HFFc6 (cell line): Measurements from ENCODE around the gene DYNC1LI2. TPM values are rescaled to one million over a fixed set of nuclear protein-coding genes. Genes with fewer than 3 reads are reported as not detected.

Experiments
- DNase-seq: peaks from one replicate; pipeline ENCODE4 v3.0.0-alpha.2; 2018
- H3K27ac Mint-ChIP-seq: 2 replicates; pipeline ENCODE4 v1.8.0; 2020; ENCODE audit warnings: mild to moderate bottlenecking, mixed read lengths
- H3K27me3 Mint-ChIP-seq: 2 replicates; pipeline ENCODE4 v1.8.0; 2021; ENCODE audit warnings: mild to moderate bottlenecking, moderate library complexity, mixed read lengths; ENCODE audit not compliant: insufficient read depth
- H3K36me3 Mint-ChIP-seq: 2 replicates; pipeline ENCODE4 v1.8.0; 2021; ENCODE audit warnings: low read depth, mixed read lengths
- H3K4me1 Mint-ChIP-seq: 2 replicates; pipeline ENCODE4 v1.8.0; 2020; ENCODE audit warnings: low read depth, mixed read lengths
- H3K4me3 Mint-ChIP-seq: 2 replicates; pipeline ENCODE4 v1.8.0; 2020; ENCODE audit warnings: mild to moderate bottlenecking, moderate library complexity, mixed read lengths
- H3K9me3 Mint-ChIP-seq: 2 replicates; pipeline ENCODE4 v1.8.0; 2020; ENCODE audit warnings: mild to moderate bottlenecking, mixed read lengths
- CTCF ChIP-seq: fragments of 200-600 bp; sonication (generic); IDR thresholded peaks from 2 replicates; pipeline ENCODE4 v1.5.0; 2021; ENCODE audit warnings: antibody characterized with exemption, mild to moderate bottlenecking
- total RNA-seq, 6 experiments: library from RNA; stranded (reverse); fragmentation: NEBNext Ultra II Directional; extraction: Animal tissue kit (Norgen Biotek cat#: 25700); gene quantifications; 2 replicates in 1 of 6; 3 replicates in 5 of 6; pipeline ENCODE4 v1.2.3, GENCODE V29; 2021

The DYNC1LI2 gene
- total RNA-seq, 6 experiments from 2014 or later: 84.7 to 103 (median 99.7) TPM

- H3K4me3 Mint-ChIP-seq: no peak overlapping the region
- peaks cover 13% of the 10 kb centered on the region for H3K4me1 Mint-ChIP-seq
- H3K27me3 Mint-ChIP-seq: no peaks in the 10 kb centered on the region
- TF ChIP-seq CTCF: no peak
- no peaks in the 10 kb centered on the region for H3K9me3 Mint-ChIP-seq
- no peak overlapping the region for H3K27ac Mint-ChIP-seq
- H3K36me3 Mint-ChIP-seq: 0 out of 2 replicates have a peak, but pooled peaks cover 5% of the 10 kb centered on the region
- no peak for DNase-seq
These were observed 58.3 kb downstream of the DYNC1LI2 start for GRCh38 chr16:66693149-66693548.

GRCh38 chr16:66692341-66692740, 59.1 kb downstream of the DYNC1LI2 start:
- no peak for DNase-seq
- Mint-ChIP-seq H3K9me3 (no peaks in the 10 kb centered on the region), H3K36me3 (0 out of 2 replicates have a peak, but pooled peaks cover 5% of the 10 kb centered on the region), H3K27me3 (no peaks in the 10 kb centered on the region), H3K4me3 (no peak overlapping the region), H3K27ac (no peak overlapping the region), H3K4me1 (peaks cover 13% of the 10 kb centered on the region)
- TF ChIP-seq CTCF: no peak

- peaks cover 13% of the 10 kb centered on the region for H3K4me1 Mint-ChIP-seq
- no peak for DNase-seq
- 0 out of 2 replicates have a peak, but pooled peaks cover 5% of the 10 kb centered on the region for H3K36me3 Mint-ChIP-seq
- no peaks in the 10 kb centered on the region for H3K27me3 Mint-ChIP-seq
- H3K4me3 Mint-ChIP-seq: no peak overlapping the region
- H3K9me3 Mint-ChIP-seq: no peaks in the 10 kb centered on the region
- TF ChIP-seq CTCF: no peak
- H3K27ac Mint-ChIP-seq: no peak overlapping the region
These were observed 60.2 kb downstream of the DYNC1LI2 start for GRCh38 chr16:66691234-66691633.

GRCh38 chr16:66690106-66690847, 61.1 kb downstream of the DYNC1LI2 start:
- Mint-ChIP-seq H3K4me1 (peaks cover 9% of the 10 kb centered on the region), H3K9me3 (no peaks in the 10 kb centered on the region), H3K36me3 (0 out of 2 replicates have a peak, but pooled peaks cover 5% of the 10 kb centered on the region), H3K27ac (no peak overlapping the region), H3K4me3 (no peak overlapping the region), H3K27me3 (no peaks in the 10 kb centered on the region)
- no peak for DNase-seq
- TF ChIP-seq CTCF: no peak

GRCh38 chr16:66689282-66689681, 62.1 kb downstream of the DYNC1LI2 start:
- no peaks in the 10 kb centered on the region for H3K9me3 Mint-ChIP-seq
- H3K36me3 Mint-ChIP-seq: 0 out of 2 replicates have a peak, but pooled peaks cover 5% of the 10 kb centered on the region
- no peaks in the 10 kb centered on the region for H3K4me1 Mint-ChIP-seq
- no peak for TF ChIP-seq CTCF
- no peak for DNase-seq
- H3K27ac Mint-ChIP-seq: no peak overlapping the region
- no peaks in the 10 kb centered on the region for H3K27me3 Mint-ChIP-seq
- no peak overlapping the region for H3K4me3 Mint-ChIP-seq
